HG02938 (cell line): Measurements from ENCODE around the gene B4GALT6.

Source experiments
- ATAC-seq: cut with Tn5 transposase; IDR thresholded peaks from one replicate; pipeline ENCODE4 v1.9.1; 2021; ENCODE audit warnings: mild to moderate bottlenecking, moderate library complexity; ENCODE audit not compliant: unreplicated experiment

The B4GALT6 gene

GRCh38 chr18:31661965-31662364 is 22.4 kb downstream of the B4GALT6 start:
- no peak for ATAC-seq

- ATAC-seq = no peak
These were observed 23.6 kb downstream of the B4GALT6 start for GRCh38 chr18:31660763-31661162.

GRCh38 chr18:31659576-31660177 is 24.7 kb downstream of the B4GALT6 start:
- no peak for ATAC-seq

DNA sequence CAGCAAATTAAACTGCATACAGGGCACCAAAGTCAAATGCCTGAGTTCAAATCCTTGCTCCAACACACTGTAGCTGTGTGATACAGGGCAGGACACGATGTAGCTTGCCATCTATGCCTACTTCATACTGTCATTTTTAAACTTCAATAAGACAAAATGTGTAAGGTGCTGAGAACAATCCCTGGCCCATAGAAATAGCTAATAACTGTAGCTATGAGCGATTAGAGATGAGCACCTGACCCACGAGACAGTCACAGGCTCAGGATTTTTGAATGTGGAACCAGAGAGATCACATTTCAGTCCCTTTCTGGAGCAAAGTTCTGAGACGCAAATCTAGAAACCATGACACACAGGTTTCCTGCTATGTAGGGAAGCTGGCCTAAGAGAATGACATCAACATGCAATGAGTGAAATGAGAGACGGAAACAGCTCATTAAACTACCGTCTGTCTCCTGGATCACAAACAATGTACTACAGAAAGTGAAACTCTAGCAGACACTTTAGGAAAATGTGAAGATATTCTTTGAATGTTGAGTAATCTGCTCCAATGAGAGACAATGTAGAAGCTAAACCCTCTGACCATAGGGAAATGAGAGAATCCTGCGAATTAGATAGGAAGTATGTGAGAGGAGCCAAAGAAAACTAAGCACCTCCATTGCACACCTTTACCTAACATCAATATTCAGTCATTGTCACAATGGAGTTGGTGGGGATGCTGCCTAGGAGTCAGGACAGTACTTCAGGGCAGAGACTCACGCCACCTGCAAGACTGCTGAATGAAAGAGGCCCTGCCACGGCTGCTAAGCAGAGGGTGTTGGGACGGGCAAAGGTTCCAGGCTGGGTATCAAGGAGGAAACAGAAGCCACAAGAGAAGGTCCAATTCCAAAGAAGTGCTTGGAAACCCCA is 25.5 kb downstream of the B4GALT6 start:
- peak; percentile 66 for ATAC-seq

DNA sequence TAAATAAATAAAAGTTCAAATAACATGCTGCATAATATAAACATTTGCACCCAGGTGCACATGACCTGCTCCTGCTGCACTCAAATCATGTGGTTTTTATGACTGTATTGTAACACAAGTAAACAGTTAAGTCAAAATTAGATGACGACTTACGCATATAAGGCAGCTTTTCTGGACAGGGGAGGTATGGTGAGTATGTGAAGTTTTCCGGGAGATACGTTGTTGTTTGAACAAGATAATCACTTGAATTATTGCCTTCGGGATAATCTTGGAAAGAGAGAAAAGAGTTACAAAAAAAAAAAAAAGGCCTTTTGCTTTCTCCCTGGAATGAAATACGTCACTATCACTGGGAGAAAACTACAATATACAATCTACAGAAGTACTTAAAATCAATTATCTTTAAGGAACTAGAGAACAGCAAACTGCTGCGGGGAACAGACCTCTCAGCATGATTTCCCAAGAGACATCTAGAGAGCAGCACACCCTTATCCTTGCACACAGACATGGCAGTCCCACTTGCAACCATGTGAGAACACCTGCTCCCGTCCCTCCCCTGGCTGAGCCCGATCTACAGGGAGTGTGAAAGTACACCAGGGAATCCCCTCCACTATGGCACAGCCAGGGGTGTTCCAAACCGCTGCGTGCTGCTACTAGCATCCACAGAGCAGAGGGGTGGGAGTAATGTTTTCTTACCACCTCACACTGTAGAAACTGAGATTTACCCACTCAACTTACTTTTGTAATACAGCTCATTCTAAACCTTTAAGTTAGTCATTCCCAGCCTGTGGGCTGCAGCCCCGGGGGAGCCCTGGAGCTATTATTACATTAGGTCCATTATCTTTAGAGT is 26.3 kb downstream of the B4GALT6 start:
- ATAC-seq = peak; percentile 77

DNA sequence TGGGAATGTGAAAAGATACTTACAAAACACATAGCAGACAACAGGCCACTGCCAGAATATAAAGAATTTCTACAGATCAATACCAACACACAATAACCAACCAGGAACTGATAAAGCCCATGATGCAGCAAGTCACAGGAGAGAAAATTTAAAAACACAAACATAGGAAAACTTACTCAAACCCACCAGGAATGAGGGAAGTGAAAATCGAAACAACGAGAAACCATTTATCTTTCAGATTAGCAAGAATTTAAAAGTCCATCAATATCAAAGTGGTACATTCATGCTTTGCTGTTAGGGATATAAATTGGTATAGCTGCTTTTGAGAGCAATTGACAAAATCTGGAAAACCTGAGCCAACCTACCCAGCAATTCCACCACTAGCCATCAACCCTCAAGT is 27.6 kb downstream of the B4GALT6 start:
- ATAC-seq = no peak

GRCh38 chr18:31655354-31655753 is 29.0 kb downstream of the B4GALT6 start:
- no peak for ATAC-seq

DNA sequence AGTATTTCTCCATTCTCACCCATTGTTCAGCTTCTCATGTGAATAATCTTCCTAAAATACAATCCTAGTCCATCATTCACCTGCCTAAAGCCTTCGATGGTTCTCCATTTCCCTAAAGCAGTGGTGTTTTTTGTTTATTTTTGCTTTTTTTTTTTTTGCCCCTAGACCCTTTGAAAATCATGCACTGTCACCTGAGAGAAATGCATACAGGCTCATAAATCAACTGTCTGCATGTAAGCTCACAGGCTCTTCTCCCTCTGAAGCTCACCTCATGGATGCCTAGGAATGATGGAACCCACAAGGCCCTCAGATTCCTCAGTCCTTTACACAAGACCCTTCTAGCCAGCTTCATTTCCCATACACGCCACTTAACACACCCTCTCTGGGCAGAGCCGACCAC is 31.5 kb downstream of the B4GALT6 start:
- ATAC-seq = no peak

GRCh38 chr18:31652357-31652756 is 32.0 kb downstream of the B4GALT6 start:
- ATAC-seq = no peak

DNA sequence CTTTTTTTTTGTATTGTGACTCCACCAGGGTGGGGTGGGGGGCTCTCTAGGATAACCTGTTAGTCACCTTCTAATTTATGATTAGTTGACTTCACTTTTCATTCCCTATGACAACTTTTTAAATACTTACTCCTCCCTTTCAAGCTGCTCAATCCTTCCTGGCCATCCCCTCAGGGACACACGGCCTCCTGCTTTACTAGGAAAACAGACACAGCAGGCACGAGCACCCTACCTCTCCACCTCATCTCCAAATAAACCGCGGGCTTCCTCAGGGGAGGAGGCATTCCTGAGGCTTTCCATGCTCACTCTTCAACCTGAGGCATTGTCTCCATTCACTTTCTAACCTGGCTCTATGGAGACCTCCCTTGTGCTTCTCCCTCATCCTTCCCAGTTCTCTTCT is 33.0 kb downstream of the B4GALT6 start:
- ATAC-seq = no peak

DNA sequence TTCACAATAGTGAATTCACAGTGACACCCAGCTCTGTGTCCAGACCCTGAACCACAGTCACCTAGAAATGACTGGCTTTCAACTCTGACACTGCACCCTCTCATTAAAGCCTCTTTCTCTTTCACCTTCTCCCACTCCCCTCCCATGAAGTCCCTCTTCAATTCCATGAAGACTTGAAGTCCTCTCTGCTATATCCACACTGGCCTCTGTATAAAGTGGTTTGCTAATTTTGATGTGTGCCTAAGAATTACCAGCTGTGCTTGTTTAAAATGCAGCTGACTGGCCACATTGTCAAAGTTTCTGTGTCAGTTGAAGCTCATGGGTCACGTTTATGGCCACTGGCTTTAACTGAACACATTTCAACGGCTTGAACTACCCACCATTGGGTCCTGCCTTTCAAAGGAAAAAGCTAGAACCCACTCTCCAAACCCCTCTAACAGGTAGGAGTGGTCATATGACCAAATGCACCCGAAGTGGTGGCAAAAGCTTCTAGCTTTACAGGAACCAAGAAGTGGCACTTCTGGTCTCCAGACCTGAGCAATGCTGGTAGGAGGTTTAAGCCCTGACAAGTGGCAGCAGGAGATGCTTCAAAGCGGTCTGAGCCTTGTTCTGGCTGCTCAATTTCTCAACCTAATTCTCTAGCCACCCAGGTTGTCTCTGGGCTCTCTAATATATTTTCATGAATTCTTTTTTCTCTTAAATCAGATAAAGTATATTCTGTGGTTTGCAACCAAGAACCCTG is 34.2 kb downstream of the B4GALT6 start:
- ATAC-seq = peak; percentile 58

DNA sequence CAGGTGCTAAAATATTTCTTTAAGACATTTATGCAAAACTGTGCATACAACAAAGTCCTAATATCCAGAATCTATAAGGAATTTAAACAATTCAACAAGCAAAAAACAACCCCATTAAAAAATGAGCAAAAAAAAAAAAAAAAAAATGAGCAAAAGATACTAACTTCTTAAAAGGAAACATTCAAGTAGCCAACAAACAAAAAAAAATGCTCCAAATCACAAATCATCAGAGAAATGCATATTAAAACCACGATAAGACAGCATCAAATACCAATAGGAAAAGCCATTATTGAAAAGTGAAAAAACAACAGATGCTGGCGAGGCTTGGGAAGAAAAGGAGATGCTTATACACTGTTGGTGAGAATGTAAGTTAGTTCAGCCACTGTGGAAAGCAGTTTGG is 34.9 kb downstream of the B4GALT6 start:
- no peak for ATAC-seq

GRCh38 chr18:31648966-31649429 is 35.4 kb downstream of the B4GALT6 start:
- peak; percentile 65 for ATAC-seq

- no peak for ATAC-seq
These were observed 35.9 kb downstream of the B4GALT6 start for GRCh38 chr18:31648458-31648857.

DNA sequence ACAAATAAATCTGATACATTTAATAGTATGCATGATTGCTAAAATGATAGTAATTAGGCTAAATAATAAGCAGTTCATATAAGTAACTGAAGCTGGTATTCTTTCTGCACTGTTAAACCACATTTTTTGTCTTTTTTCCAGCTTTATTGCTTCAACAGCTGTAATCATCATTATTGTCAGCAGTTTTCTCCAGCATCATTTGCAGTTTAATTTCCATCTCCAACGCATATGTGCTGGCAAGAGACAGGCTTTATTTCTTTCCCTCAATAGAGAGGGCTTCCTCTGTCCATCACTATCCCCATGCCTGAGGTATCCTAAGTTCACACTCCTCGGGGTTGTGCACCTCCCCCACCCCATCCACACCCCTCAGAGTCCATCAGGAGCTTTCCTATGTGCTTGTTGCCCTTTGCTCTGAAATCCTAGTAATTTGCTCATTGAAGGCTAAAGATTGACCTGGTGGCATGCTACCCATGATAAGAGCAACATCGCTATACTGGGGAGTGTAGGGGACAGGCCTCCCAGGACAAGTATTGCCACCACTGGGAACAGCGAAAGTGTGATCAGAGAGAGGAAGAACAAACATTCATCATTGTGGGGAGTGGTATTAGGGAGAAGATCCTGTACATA is 37.1 kb downstream of the B4GALT6 start:
- ATAC-seq = no peak

GRCh38 chr18:31646332-31647126 is 37.9 kb downstream of the B4GALT6 start:
- no peak for ATAC-seq

GRCh38 chr18:31645411-31645810 is 39.0 kb downstream of the B4GALT6 start:
- no peak for ATAC-seq

GRCh38 chr18:31643003-31643402 is 41.4 kb downstream of the B4GALT6 start:
- ATAC-seq = no peak

DNA sequence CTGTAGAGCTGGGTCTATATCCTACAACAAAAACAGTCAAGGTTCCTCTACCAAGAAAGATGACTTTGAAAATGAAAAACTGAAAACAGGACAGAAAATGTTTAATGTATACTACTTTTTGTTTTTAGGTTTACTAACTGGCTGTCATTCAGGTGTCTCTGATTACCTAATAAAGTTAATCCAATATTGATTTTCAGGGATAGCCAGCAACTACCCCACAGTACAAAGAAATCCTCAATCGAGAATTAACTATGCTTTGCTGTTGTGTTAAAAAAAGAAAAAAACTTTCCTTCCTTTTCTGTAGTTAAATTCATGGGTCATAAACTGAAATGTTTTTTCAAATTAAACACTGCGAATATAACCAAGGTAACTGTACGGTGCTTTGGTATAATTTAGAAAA is 46.9 kb downstream of the B4GALT6 start:
- ATAC-seq = no peak
